HG03159 (cell line): ENCODE measurements around the gene THOC6.

Source experiments
- ATAC-seq: cut with Tn5 transposase; IDR thresholded peaks from one replicate; pipeline ENCODE4 v1.9.1; 2021; ENCODE audit warnings: mild to moderate bottlenecking, moderate library complexity; ENCODE audit not compliant: unreplicated experiment

The THOC6 gene

GRCh38 chr16:2991566-2992261 lies 32.1 kb upstream of the THOC6 start:
- ATAC-seq, result no peak

- ATAC-seq, result no peak
Measured at GRCh38 chr16:2992383-2993081, 31.3 kb upstream of the THOC6 start.

DNA sequence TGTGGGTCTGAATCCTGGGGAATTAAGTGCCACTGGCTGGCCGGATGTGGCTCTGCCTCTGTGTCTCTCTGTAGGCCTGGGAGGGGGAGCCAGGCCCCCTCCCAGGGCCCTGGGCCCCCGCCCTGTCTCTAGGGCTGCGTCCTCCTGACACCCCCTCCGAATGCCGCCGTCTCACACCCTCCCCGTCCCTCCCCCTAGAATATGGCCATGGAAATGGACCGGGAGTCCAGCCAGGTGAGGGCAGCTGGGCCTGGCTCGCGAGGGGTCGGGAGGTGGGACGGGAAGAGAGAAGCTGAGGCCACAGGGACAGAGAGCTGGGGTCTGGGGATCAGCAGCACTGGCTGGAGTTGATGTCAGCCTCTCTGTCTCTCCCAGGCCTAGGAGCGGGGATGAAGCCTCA lies 27.5 kb upstream of the THOC6 start:
- no peak for ATAC-seq

- no peak for ATAC-seq
Measured at GRCh38 chr16:2999929-3000328, 23.9 kb upstream of the THOC6 start.

DNA sequence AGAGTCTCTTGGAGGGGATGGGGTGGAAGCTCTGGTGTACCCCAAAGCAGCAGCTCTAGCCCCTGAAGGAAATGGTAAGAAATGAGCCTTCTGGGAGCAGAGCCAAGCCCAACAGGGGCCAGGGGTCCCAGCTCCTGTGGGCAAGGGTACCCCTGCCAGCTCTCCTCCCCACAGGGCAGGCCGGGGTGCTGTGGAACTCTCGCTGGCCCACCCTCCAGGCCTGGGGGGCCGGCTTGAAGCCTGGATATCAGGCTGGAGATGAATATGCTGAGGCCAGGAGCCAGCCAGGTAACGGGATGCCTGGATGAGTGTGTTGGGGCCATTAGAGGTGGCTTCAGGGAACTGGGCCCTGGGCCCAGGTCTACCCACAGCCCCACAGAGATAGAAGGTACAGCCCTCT lies 23.3 kb upstream of the THOC6 start:
- ATAC-seq, result no peak

GRCh38 chr16:3001316-3001715 lies 22.5 kb upstream of the THOC6 start:
- no peak for ATAC-seq

- ATAC-seq, result peak; percentile 89
Measured at GRCh38 chr16:3003582-3004270, 20.1 kb upstream of the THOC6 start.

DNA sequence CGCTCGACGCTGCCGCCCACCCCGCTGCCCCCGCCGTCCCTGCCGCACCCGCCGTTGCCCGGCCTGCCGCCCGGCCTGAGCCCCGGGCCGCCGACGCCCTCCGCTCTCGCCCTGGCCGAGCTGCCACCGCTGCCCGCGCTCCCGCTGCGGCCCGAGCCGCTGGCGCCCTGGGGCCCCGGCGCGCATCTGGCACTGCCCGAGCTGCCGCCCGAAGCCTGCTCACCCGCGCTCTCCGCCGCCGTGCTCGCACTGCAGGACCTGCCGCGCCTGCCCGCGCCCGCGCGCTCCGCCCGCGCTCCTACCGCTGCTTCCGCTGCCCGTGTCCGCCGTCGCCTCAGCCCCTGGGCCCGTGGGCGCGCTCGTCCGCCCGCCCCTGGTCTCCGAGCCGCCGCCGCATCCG lies 19.5 kb upstream of the THOC6 start:
- peak; percentile 9 for ATAC-seq

DNA sequence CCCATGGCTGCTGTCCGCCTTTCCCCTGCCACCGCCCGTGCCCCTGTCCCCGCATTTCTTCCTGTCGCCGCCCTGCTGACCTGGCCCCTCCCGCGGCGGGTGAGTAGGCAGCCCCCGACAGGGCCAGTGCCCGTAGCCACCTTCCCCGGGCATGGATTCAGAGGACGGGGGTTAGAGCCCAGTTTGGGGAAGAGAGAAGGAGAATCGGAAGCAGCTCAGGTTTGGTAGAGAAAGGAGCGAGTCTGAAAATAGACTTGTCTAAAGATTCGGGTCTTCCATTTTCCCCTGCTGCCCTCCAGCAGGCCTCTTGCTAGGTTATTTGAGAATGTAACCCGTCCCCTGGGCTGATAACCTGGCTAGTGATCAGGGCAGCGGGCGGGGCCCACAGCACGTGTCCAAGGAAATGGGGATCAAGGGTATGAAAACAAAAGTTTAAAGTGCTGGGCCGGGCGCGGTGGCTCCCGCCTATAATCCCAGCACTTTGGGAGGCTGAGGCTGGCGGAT lies 19.0 kb upstream of the THOC6 start:
- ATAC-seq, result no peak

DNA sequence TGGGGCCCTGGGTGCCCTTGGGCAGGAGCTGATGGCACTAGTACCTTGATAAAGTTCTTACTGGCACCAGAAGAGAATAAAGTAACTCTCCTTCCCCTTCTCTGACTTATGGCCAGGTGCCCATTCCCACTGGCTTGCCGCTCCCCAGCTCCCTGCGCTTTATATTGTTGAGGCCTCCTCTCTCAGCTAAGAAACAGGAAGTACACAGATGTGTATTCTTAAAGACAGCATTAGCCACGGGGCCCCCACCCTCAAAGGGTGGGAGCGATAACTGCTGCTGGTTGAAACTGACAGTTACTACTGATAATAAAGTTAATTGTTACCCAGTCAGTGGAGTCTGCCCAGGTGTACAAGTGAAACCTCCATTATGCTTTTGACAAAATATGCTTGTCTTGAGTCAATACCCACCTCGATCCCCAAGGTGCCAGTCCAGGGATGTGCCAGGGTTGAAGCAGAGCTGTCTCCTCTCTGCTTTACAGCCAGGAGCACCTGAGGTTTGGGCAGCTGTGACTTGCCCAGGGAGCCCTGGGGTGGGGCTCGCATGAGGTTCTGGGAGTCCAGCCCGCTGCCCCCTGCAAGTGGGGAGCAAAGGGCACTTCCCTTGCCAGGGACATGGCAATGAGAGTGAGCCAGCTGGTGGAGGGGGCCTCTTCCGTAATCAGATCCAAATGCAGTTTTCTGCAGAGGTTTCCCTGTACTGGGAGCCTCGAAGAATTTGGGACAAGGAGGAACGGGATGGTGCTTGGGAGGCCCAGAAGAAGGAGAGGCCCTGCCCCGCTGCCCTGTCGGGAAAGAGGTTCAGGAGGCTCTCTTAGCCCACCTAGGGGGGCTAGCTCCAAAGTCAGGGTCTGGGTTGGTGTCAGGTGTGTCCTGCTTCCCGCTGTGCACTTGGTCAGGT lies 16.5 kb upstream of the THOC6 start:
- ATAC-seq, result no peak

GRCh38 chr16:3007957-3008689 lies 15.7 kb upstream of the THOC6 start:
- ATAC-seq, result no peak

DNA sequence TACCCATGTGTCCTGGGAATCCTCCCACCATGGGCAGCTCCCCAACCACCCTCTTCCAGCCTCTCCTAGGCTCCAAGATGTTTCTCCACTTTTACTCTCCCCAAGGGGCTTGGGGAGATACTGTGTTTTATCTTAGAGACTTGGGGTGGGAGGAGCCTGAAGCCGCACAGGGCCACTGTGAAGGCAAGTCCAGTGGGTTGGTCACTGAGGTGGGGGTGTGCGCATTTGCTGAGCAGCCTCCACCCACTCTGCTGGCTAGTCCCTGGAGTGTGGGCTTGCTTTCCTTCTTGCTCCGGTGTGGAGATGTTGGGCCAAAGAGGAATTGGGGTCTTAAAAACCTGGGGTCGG lies 15.2 kb upstream of the THOC6 start:
- no peak for ATAC-seq

GRCh38 chr16:3009568-3010390 lies 14.1 kb upstream of the THOC6 start:
- ATAC-seq, result no peak

- ATAC-seq, result no peak
Measured at GRCh38 chr16:3010510-3010909, 13.3 kb upstream of the THOC6 start.

DNA sequence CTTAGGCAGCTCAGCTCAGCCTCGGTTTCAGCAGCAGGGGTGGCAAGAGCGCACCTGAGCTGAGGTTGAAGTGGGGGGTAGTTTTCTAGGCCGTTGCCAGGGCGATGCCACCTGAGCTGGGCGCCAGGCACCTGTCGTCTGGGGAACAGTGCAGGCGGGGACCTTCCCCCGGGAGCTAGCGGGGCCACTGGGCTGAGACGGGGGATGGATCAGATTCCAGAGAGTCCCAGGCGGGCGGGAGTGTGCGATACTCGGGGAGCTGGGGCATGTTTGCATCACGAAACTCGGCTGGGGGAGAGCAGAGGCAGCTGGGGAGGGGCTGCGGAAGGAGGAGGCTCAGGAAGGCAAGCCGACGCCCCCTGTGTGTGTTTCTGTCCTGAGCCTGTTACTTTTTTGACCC lies 11.6 kb upstream of the THOC6 start:
- no peak for ATAC-seq

- ATAC-seq, result no peak
Measured at GRCh38 chr16:3012828-3013420, 10.9 kb upstream of the THOC6 start, which contains the start of gene CLDN9. Gene CLDN9 (plus strand): TSS chr16:3012923. CDS start chr16:3013363, 440 bp downstream.

DNA sequence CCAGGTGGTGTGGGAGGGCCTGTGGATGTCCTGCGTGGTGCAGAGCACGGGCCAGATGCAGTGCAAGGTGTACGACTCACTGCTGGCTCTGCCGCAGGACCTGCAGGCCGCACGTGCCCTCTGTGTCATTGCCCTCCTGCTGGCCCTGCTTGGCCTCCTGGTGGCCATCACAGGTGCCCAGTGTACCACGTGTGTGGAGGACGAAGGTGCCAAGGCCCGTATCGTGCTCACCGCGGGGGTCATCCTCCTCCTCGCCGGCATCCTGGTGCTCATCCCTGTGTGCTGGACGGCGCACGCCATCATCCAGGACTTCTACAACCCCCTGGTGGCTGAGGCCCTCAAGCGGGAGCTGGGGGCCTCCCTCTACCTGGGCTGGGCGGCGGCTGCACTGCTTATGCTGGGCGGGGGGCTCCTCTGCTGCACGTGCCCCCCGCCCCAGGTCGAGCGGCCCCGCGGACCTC lies 10.3 kb upstream of the THOC6 start:
- no peak for ATAC-seq

- no peak for ATAC-seq
Measured at GRCh38 chr16:3013998-3014690, 9.7 kb upstream of the THOC6 start.
